Measurements from ENCODE around the gene PATE2. TPM values are rescaled to one million over a fixed set of nuclear protein-coding genes. Genes with fewer than 3 reads are reported as not detected.

Gene PATE2
- total RNA-seq, 2 donors from 2014 or later = 0.35 TPM; not detected in 1

GRCh38 chr11:125740617-125741016 lies 38.0 kb downstream of the PATE2 start:
- no peak for DNase-seq (ENCODE audit: low spot score)
- Histone ChIP-seq H3K27ac (no peak overlapping the region), H3K36me3 (no peaks in the 10 kb centered on the region), H3K27me3 (replicated peaks; ENCODE audit: insufficient read depth) (no peaks in the 10 kb centered on the region), H3K4me3 (no peak overlapping the region), H3K9me3 (no peaks in the 10 kb centered on the region), H3K4me1 (ENCODE audit: control insufficient read depth in 1 of 2, low read depth in 2 of 2) (no peaks in the 10 kb centered on the region)
- no peak for TF ChIP-seq CTCF (IDR thresholded peaks at IDR 0.05)
- ATAC-seq (ENCODE audit: insufficient number of reproducible peaks, low FRiP score, low read depth) = no peak

GRCh38 chr11:125728969-125729368 lies 49.7 kb downstream of the PATE2 start:
- Histone ChIP-seq H3K36me3 (no peaks in the 10 kb centered on the region), H3K27me3 (replicated peaks; ENCODE audit: insufficient read depth) (no peaks in the 10 kb centered on the region), H3K9me3 (no peaks in the 10 kb centered on the region), H3K4me3 (no peak overlapping the region), H3K27ac (no peak overlapping the region), H3K4me1 (ENCODE audit: control insufficient read depth in 1 of 2, low read depth in 2 of 2) (no peaks in the 10 kb centered on the region)
- DNase-seq (ENCODE audit: low spot score) (no peak), ATAC-seq (ENCODE audit: insufficient number of reproducible peaks, low FRiP score, low read depth) (no peak)
- TF ChIP-seq CTCF (IDR thresholded peaks at IDR 0.05) = no peak

Other genes with a start within 250 kb of the PATE2 start
- 10 to 100 TPM; 68.4 to 70.0 TPM for gene EI24, start 209.4 kb downstream of the PATE2 start, total RNA-seq
- gene STT3A, start 186.0 kb downstream of the PATE2 start, total RNA-seq = 100 to 1,000 TPM in 1 of 2 donors, 10 to 100 TPM in 1; 85.0 to 122 TPM
- 1 to 10 TPM in 1 of 2 donors, under 1 TPM in 1; 0.41 to 3.5 TPM for gene CHEK1, start 153.7 kb downstream of the PATE2 start, total RNA-seq
- not detected for gene ACRV1, start 98.0 kb downstream of the PATE2 start, total RNA-seq
- not detected for gene PATE1, start 32.5 kb downstream of the PATE2 start, total RNA-seq
- gene PATE3, start 9.3 kb upstream of the PATE2 start, total RNA-seq = not detected
- gene PATE4, start 54.5 kb upstream of the PATE2 start, total RNA-seq = not detected
- gene HYLS1, start 108.8 kb upstream of the PATE2 start, total RNA-seq = 1 to 10 TPM in 1 of 2 donors, under 1 TPM in 1; 0.56 to 6.1 TPM
- gene PUS3, start 124.4 kb upstream of the PATE2 start, total RNA-seq = 10 to 100 TPM in 1 of 2 donors, 1 to 10 TPM in 1; 1.6 to 16.9 TPM
- gene DDX25, start 125.7 kb upstream of the PATE2 start, total RNA-seq = not detected
- not detected for gene VSIG10L2, start 167.2 kb upstream of the PATE2 start, total RNA-seq